ENCODE data around the gene KCTD1.
"Not testable (repeated sequence)": the region's sequence is repeated elsewhere in the genome, so short reads cannot be mapped to it uniquely, and the experiment has no call there.

The KCTD1 gene

GRCh38 chr18:26457611-26458353 is 90.6 kb downstream of the KCTD1 start:
- no peak for DNase-seq (ENCODE audit: low read depth in 2 of 2)

DNA sequence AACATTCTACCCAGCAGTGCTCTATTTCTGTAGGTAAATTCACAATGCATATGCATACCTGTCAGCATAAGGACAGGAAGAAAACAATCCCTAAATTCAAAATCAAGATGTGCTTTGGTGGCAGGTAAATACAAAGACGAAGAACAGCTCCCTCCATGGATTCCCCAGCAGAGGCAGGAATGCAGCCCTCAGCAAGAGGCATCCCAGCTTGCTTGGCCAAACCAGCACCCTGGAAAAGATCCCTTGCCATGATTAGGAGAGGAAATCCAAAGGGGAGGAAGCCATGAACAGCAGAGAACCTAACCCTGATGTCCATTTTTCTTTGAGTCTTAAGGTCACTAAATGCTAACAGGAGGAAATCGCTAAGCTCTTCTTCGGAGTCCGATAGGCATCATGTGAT is 91.2 kb downstream of the KCTD1 start:
- DNase-seq (ENCODE audit: low read depth in 2 of 2) = no peak

DNA sequence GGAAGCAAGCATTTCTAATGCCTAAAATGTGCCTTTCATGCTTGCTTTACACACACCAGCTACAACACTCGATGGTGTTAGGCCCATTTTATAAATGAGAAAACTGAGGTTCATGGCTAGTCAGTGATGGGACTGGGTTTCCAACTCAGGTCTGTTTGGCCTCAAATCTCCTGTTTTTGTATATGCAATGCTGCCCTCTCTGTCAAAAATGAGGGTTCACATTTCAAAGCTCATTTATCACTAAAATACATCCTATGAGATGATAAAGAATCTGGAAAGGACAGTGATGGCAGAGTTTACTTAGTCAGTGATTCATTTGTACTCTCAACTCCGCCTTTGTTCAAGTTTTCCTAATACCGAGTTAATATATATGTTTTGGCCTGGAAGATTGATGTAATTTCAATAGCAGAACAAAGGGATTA is 92.3 kb downstream of the KCTD1 start:
- no peak for DNase-seq (ENCODE audit: low read depth in 2 of 2)

DNA sequence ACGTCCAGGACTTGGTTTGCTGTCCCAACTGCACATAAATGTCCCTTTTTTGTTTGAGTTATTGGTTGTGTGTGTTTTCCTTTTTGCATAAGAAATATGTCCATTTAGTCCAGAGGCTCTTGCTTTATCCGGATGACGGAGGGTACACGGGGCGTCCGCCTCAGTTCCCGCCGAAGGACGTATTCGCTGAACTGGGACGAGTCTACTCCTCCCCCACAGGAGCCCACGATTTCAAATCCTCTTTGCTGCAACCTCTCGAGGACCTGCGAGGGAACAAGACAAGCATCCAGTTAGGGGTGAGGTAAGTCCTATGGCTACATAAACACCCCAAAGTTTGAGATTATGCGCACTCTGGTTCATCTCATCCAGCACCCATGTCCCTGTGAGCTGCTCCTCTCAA is 92.7 kb downstream of the KCTD1 start:
- DNase-seq (ENCODE audit: low read depth in 2 of 2) = no peak

DNA sequence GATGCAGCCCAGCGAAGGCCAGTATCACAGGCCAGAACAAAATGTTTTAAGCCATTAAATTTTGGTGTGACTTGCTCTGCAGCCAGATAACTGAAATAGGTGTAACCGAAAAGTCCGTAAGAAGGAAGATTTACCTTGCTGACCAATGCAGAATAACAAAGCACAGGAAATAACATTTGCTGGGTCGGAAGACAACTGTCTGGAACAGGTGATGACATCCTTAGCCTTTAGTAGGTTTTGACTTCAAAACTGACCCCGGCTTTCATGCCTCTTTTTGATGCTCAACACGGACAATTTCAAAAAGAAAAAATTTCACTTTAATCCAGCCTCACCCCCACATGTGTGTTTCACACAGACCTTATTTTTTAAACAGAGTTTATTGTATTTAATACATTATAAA is 93.7 kb downstream of the KCTD1 start:
- DNase-seq (ENCODE audit: low read depth in 2 of 2) = no peak

DNA sequence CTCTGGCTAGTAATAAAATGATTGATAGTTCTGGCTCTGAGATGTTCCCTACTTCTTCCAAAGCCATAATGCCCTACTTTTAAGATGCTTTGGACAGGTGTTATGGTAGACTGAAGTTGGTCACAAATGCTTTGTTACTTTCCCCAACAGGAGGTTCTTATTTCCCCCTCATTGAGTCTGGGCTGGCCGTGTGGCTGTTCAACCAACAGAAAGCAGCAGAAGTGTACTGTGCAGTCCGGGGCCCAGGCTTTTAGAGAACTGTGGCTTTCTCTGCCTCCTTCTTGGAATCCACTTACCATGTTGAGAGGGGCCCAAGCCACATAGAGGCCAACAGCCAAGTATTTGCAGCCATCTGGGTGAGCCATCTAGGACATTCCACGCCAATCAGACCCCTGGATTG is 94.2 kb downstream of the KCTD1 start:
- no peak for DNase-seq (ENCODE audit: low read depth in 2 of 2)

DNA sequence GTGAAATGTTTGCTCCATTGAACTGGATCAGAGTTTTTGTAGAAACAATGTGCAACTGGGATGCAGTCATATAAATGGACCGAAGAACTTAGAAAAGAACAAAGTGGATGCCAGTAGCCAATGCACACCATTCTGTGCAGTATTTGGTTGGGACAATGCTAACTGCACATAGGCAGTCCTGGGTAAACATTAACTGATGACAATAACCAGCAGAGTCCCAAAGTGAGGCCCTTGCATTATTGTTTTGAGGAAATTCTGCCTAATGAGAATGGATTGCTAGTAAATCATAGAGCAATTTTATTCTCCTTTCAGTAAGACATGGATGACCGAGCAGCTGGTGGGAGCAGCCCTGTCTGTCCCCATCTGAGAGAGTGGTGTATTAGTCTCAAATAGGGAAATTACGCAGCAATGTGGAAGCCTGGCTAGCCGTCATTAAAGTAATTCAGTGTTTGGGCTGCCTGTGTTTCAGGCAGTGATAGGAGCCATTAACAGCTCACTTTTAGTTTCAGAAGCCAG is 94.9 kb downstream of the KCTD1 start:
- no peak for DNase-seq (ENCODE audit: low read depth in 2 of 2)

GRCh38 chr18:26450989-26451682 is 97.2 kb downstream of the KCTD1 start:
- no peak for DNase-seq (ENCODE audit: low read depth in 2 of 2)

DNA sequence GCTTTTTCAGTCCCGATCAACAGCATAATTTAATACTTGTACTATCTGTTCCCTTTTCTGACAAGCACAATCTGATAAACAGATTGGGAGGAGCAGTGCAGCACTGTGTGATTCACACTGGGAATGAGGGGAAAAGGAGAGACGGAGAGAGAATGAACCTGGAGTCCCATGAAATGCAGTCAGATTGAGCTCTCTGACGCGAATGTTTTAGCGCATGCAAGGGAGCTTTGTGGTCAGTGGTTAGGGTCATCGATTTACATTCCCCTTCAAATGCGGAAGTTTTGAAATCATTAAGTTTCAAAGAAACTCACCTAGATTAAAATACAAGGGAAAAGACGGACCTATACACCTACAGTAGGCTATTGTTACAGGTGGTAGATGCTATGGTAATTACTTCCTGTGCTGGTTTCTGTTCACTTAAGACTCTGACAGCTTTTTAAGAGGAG is 99.6 kb downstream of the KCTD1 start:
- DNase-seq (ENCODE audit: low read depth in 2 of 2) = no peak

GRCh38 chr18:26443853-26444252 is 104.5 kb downstream of the KCTD1 start:
- no peak for DNase-seq (ENCODE audit: low read depth in 2 of 2)

DNA sequence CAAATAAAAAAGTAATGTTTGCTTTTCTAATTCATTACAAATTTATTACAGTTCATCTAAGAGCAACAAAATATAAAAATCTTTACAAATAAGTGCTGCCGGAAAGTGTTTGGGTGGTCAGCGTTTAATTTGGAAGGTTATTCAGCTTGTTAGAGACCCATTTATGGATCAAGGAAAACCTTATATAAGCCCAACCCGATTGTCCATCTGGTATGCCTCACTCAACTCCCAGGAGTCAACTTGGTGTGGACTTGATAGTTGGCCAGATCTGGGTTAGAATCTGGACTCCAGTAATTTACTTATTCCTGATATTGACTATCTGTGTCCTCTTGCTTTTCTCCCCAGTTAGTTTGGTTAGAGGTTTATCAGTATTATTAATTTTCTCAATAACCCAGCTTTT is 106.2 kb downstream of the KCTD1 start:
- DNase-seq (ENCODE audit: low read depth in 2 of 2) = no peak

- DNase-seq (ENCODE audit: low read depth in 2 of 2) = no peak
Observed at GRCh38 chr18:26440644-26441043, 107.7 kb downstream of the KCTD1 start.

- DNase-seq (ENCODE audit: low read depth in 2 of 2) = no peak
Observed at GRCh38 chr18:26439537-26439936, 108.8 kb downstream of the KCTD1 start.

- DNase-seq (ENCODE audit: low read depth in 2 of 2) = no peak
Observed at GRCh38 chr18:26438980-26439379, 109.4 kb downstream of the KCTD1 start.

DNA sequence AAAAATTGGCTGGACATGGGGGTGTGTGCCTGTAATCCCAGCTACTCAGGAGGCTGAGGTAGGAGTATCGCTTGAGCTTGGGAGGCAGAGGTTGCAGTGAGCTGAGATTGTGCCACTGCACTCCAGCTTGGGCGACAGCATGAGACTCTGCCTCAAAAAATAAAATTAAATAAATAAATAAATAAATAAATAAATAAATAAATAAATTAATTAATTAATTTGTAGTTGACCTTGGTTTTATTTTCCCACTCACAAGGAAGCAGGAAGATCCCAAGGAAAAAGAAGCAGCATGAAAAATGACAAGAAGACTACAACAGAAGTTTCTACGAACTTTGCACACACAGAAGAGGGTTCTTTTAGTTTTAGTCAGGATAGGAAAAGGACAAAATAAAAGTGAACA is 110.7 kb downstream of the KCTD1 start:
- DNase-seq (ENCODE audit: low read depth in 2 of 2) = not testable (repeated sequence)

GRCh38 chr18:26436176-26437051 is 111.9 kb downstream of the KCTD1 start:
- no peak for DNase-seq (ENCODE audit: low read depth in 2 of 2)

DNA sequence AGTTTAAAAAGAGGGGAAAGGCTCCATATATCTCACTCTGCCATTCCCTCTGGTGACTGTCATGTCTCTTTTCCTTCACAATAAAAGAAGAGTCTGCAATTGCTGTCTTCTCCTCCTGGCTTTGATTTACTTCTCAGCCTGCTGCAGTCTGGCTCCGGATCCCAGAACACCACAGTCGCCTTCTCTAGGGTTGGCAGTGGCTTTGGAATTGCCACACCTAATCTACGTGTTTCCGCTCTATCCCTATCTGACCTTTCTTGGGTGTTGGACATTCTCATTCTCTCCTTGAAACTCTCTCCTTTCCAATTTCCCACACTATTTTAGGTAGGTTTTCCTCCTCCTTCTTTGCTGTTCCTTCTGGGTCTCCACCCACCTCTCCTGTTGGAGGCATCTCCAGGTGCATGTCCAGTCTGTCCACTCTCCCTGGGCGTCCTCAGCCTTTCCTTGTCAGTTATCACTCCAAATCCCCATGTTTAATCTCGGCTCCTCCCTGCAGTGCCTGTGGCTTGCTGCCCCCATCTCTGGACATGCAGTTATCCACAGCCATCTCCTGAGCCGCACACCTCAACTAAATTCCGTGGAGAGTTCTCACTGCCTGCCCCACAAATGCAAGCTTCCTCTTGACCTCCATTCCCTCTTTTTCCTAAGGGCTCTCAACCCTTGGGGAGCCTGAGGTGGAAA is 112.8 kb downstream of the KCTD1 start:
- no peak for DNase-seq (ENCODE audit: low read depth in 2 of 2)

GRCh38 chr18:26434887-26435286 is 113.5 kb downstream of the KCTD1 start:
- DNase-seq (ENCODE audit: low read depth in 2 of 2) = no peak

DNA sequence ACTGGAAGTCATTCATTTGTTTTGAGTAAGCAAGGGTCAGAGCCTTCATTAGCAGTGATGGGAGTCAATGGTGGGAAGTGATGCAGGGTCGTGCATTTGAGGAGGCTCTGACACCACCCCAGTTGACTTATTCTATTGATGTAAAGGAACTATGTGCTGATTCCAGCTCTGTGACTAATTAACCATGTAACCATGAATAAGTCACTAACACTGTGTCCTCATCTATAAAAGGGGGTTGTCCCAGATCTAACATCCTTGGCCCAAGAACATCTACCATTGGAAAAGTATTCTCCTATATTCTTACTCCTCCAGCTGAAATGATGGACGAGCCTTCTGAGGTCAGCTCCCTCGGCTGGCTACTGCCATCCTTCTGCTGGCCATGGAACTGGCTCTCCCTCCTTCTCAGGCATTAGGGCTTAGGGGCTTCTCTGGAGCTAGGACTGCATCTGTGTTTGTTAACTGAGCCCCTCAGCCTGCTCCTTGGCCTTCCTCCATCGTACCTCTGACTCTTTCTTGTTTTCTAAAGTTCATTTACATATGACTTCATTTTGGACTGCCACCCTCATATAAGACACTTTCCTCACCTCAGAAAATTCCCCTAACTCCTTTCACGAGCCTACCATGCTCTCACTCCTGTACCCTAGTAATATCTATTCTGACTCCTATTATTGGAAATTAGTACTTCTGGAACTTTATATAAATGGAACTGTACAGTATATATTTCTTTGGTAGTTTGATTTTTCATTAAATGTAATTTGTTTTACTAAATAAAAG is 115.5 kb downstream of the KCTD1 start:
- DNase-seq (ENCODE audit: low read depth in 2 of 2) = no peak

GRCh38 chr18:26429535-26430226 is 118.7 kb downstream of the KCTD1 start:
- DNase-seq (ENCODE audit: low read depth in 2 of 2) = no peak
